Gastroesophageal sphincter (tissue), 4 donors: ENCODE measurements around the gene ANO7. TPM values are rescaled to one million over a fixed set of nuclear protein-coding genes. Genes with fewer than 3 reads are reported as not detected.

Experiments
- ATAC-seq: fragments of 150-250 bp; one replicate; pipeline ENCODE4 v1.9.1; 2016; ENCODE audit warnings: mild to moderate bottlenecking, moderate library complexity
- H3K27ac ChIP-seq, 4 donors: fragments of 200-600 bp; sonication (generic) in 3 of 4; 1 replicate in 3 of 4; 2 replicates in 1 of 4; pipeline ENCODE4 v1.5.1; 2016 to 2019
- H3K27me3 ChIP-seq: fragments of 200-600 bp; sonication (generic); one replicate; pipeline ENCODE4 v1.5.1; 2019
- H3K36me3 ChIP-seq, 2 donors: fragments of 200-600 bp; sonication (generic); one replicate each; pipeline ENCODE4 v1.5.1; 2019; ENCODE audit warnings: control low read depth in 1 of 2
- H3K4me1 ChIP-seq, 3 donors: fragments of 200-600 bp; sonication (generic); 1 replicate in 2 of 3; 2 replicates in 1 of 3; pipeline ENCODE4 v1.5.1; 2016 to 2019; ENCODE audit warnings: control low read depth in 2 of 3
- H3K4me3 ChIP-seq, 2 donors: fragments of 200-600 bp; sonication (generic); one replicate each; pipeline ENCODE4 v1.5.1; 2019; ENCODE audit warnings: mild to moderate bottlenecking in 1 of 2, moderate library complexity in 1 of 2
- H3K9me3 ChIP-seq, 3 donors: fragments of 200-600 bp; sonication (generic); one replicate each; pipeline ENCODE4 v1.5.1; 2017 to 2019; ENCODE audit warnings: control low read depth in 2 of 3
- EP300 ChIP-seq: sonication (generic); formaldehyde crosslinking; IDR thresholded peaks from one replicate; pipeline ENCODE4 v1.6.1; 2017; ENCODE audit warnings: antibody characterized with exemption, mild to moderate bottlenecking
- POLR2A ChIP-seq, 2 donors: fragments of 450-650 bp; IDR thresholded peaks; one replicate each; pipeline ENCODE4 v1.6.1; 2017; ENCODE audit warnings: antibody characterized with exemption in 2 of 2, mild to moderate bottlenecking in 2 of 2, moderate library complexity in 1 of 2
- POLR2AphosphoS5 ChIP-seq: sonication (generic); formaldehyde crosslinking; IDR thresholded peaks from one replicate; pipeline ENCODE4 v1.6.1; 2017; ENCODE audit warnings: antibody characterized with exemption
- WGBS, 2 donors: methylation state at CpG; one replicate each; pipeline ENCODE4 v1.1.5; 2018; ENCODE audit warnings: low coverage in 1 of 2; 5-methylcytosine and 5-hydroxymethylcytosine counted together
- total RNA-seq, 4 donors: library from RNA; depleted of rRNA; stranded (reverse); fragments of >200 nt; gene quantifications; one replicate each; pipeline ENCODE4 v1.1.0, GENCODE V29; 2016
- TF ChIP-seq, protein P1 (sequence below), 4 experiments: fragments of 200-600 bp in 2 of 4; fragments of 450-650 bp in 2 of 4; sonication (generic) in 1 of 4; IDR thresholded peaks; one replicate each; pipeline ENCODE4 v1.5.1; 2017 to 2019; ENCODE audit warnings: antibody characterized with exemption in 4 of 4, mild to moderate bottlenecking in 2 of 4, moderate library complexity in 2 of 4

ANO7 gene
- total RNA-seq, 4 donors from 2014 or later, result 0.16 to 0.81 (median 0.53) TPM

DNA sequence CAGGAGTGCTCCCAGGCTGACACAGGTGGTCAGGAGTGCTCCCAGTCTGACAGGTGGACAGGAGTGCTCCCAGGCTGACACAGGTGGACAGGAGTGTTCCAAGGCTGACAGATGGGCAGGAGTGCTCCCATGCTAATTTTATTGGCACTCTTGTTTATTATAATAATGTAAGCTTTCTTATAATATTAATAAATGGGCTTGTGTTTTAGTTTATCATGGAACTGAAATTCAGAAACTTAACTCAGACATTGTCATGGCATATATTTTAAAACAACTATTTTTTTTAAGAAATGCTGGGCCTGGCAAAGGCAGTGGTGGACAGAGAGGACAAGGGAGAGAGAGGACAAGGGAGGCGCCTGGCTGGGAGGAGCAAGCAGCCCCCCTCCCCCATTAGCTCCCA, 18.7 kb downstream of the ANO7 start:
- no peak overlapping the region for H3K27ac ChIP-seq
- no peaks in the 10 kb centered on the region for H3K36me3 ChIP-seq
- H3K27me3 ChIP-seq, result no peaks in the 10 kb centered on the region
- no peaks in the 10 kb centered on the region for H3K9me3 ChIP-seq
- WGBS, 2 donors, result 78 to 83% methylated on average over 1 of the region's 1 CpG
- TF ChIP-seq POLR2AphosphoS5 (no peak), EP300 (no peak), POLR2A (IDR thresholded peaks at IDR 0.05) (no peak)
- TF ChIP-seq, protein P1, sequence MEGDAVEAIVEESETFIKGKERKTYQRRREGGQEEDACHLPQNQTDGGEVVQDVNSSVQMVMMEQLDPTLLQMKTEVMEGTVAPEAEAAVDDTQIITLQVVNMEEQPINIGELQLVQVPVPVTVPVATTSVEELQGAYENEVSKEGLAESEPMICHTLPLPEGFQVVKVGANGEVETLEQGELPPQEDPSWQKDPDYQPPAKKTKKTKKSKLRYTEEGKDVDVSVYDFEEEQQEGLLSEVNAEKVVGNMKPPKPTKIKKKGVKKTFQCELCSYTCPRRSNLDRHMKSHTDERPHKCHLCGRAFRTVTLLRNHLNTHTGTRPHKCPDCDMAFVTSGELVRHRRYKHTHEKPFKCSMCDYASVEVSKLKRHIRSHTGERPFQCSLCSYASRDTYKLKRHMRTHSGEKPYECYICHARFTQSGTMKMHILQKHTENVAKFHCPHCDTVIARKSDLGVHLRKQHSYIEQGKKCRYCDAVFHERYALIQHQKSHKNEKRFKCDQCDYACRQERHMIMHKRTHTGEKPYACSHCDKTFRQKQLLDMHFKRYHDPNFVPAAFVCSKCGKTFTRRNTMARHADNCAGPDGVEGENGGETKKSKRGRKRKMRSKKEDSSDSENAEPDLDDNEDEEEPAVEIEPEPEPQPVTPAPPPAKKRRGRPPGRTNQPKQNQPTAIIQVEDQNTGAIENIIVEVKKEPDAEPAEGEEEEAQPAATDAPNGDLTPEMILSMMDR (IDR thresholded peaks at IDR 0.05), result no peak
- ATAC-seq, result no peak
- H3K4me1 ChIP-seq, result no peaks in the 10 kb centered on the region
- H3K4me3 ChIP-seq, result no peak overlapping the region

DNA sequence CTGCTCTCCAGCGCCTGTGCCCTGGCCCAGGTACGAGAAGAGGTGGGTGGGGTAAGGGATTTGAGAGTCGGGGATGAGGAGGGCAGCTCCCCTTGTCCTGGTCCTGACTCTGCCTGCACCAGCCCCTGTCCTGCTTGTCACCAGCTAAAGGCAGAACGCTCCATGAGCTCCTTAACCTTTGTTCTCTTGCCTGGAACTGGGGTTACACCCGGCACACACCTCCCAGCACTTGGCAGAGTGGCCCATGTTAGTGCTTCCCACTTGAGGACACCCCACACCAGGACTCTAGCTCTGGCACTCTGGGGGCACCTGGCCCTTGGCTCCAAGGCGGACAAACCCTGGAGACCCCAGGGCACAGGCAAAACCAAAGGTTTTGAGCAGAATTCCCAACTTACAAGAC, 19.2 kb downstream of the ANO7 start:
- no peak overlapping the region for H3K27ac ChIP-seq
- no peaks in the 10 kb centered on the region for H3K36me3 ChIP-seq
- H3K9me3 ChIP-seq, result no peaks in the 10 kb centered on the region
- no CpG with 5 or more reads among the region's 6 CpGs for WGBS, 2 donors
- no peaks in the 10 kb centered on the region for H3K27me3 ChIP-seq
- no peak overlapping the region for H3K4me3 ChIP-seq
- TF ChIP-seq POLR2AphosphoS5, result no peak
- TF ChIP-seq, protein P1 (IDR thresholded peaks at IDR 0.05), result no peak
- no peak for TF ChIP-seq POLR2A (IDR thresholded peaks at IDR 0.05)
- TF ChIP-seq EP300, result no peak
- no peak for ATAC-seq
- H3K4me1 ChIP-seq, result no peaks in the 10 kb centered on the region

- ATAC-seq, result no peak
- no peaks in the 10 kb centered on the region for H3K4me1 ChIP-seq
- no peak overlapping the region for H3K27ac ChIP-seq
- TF ChIP-seq EP300, result no peak
- TF ChIP-seq, protein P1 (IDR thresholded peaks at IDR 0.05), result no peak
- TF ChIP-seq POLR2AphosphoS5, result no peak
- TF ChIP-seq POLR2A (IDR thresholded peaks at IDR 0.05), result no peak
- WGBS, 2 donors, result 39 to 80% methylated on average over 2 to 5 of the region's 6 CpGs
- no peaks in the 10 kb centered on the region for H3K36me3 ChIP-seq
- no peaks in the 10 kb centered on the region for H3K27me3 ChIP-seq
- H3K9me3 ChIP-seq, result no peaks in the 10 kb centered on the region
- no peak overlapping the region for H3K4me3 ChIP-seq
These were observed 19.6 kb downstream of the ANO7 start for GRCh38 chr2:241208058-241208457.

DNA sequence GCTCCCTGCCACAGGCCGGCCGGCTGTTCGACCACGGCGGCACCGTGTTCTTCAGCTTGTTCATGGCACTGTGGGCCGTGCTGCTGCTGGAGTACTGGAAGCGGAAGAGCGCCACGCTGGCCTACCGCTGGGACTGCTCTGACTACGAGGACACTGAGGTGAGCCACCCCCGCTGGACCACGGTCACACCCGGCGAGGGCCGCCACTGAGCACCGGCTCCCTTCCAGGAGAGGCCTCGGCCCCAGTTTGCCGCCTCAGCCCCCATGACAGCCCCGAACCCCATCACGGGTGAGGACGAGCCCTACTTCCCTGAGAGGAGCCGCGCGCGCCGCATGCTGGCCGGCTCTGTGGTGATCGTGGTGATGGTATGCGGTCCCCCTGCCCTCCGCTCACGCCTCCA, 20.8 kb downstream of the ANO7 start:
- Histone ChIP-seq H3K4me3 (no peak overlapping the region), H3K27ac (no peak overlapping the region), H3K9me3 (no peaks in the 10 kb centered on the region), H3K4me1 (no peaks in the 10 kb centered on the region), H3K36me3 (no peaks in the 10 kb centered on the region), H3K27me3 (no peaks in the 10 kb centered on the region)
- WGBS, 2 donors, result no CpG with 5 or more reads among the region's 33 CpGs
- no peak for ATAC-seq
- TF ChIP-seq POLR2A (IDR thresholded peaks at IDR 0.05) (no peak), POLR2AphosphoS5 (no peak)

DNA sequence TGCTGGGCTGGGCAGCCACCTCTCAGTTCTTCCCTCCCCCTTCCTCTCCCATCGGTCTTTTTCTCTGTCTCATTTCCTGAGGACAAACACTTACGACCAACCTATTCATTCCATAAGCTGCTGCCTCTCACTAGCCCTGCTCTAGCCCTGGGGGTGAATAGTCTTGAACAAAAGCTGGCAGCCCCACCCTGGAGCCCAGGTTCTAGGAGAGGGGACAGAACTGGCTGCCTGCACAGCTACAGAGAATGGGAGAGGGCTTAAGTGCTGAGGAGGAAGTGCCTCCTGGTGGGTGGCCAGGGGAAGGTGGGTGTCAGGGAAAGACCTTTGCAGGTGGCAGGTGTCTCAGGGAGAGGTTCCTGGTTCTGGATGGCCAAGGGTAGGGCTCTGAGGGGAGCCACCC, 22.8 kb downstream of the ANO7 start:
- no peak for ATAC-seq
- H3K36me3 ChIP-seq, result no peaks in the 10 kb centered on the region
- H3K27ac ChIP-seq, result no peak overlapping the region
- TF ChIP-seq, protein P1 (IDR thresholded peaks at IDR 0.05), result no peak
- no peak for TF ChIP-seq POLR2AphosphoS5
- TF ChIP-seq POLR2A (IDR thresholded peaks at IDR 0.05), result no peak
- TF ChIP-seq EP300, result no peak
- no peak overlapping the region for H3K4me3 ChIP-seq
- no peaks in the 10 kb centered on the region for H3K4me1 ChIP-seq
- no peaks in the 10 kb centered on the region for H3K9me3 ChIP-seq
- 25% methylated on average over 2 of the region's 2 CpGs; no CpG with 5 or more reads in 1 of the 2 donors for WGBS, 2 donors
- H3K27me3 ChIP-seq, result no peaks in the 10 kb centered on the region
